HG02610 (cell line): ENCODE results near the gene UPK3A.

Source experiments
- ATAC-seq: cut with Tn5 transposase; IDR thresholded peaks from one replicate; pipeline ENCODE4 v1.9.1; 2021; ENCODE audit warnings: mild to moderate bottlenecking, moderate library complexity; ENCODE audit not compliant: unreplicated experiment

The UPK3A gene

GRCh38 chr22:45308391-45308956, 23.7 kb downstream of the UPK3A start:
- no peak for ATAC-seq

GRCh38 chr22:45308957-45309421, 24.2 kb downstream of the UPK3A start:
- no peak for ATAC-seq

DNA sequence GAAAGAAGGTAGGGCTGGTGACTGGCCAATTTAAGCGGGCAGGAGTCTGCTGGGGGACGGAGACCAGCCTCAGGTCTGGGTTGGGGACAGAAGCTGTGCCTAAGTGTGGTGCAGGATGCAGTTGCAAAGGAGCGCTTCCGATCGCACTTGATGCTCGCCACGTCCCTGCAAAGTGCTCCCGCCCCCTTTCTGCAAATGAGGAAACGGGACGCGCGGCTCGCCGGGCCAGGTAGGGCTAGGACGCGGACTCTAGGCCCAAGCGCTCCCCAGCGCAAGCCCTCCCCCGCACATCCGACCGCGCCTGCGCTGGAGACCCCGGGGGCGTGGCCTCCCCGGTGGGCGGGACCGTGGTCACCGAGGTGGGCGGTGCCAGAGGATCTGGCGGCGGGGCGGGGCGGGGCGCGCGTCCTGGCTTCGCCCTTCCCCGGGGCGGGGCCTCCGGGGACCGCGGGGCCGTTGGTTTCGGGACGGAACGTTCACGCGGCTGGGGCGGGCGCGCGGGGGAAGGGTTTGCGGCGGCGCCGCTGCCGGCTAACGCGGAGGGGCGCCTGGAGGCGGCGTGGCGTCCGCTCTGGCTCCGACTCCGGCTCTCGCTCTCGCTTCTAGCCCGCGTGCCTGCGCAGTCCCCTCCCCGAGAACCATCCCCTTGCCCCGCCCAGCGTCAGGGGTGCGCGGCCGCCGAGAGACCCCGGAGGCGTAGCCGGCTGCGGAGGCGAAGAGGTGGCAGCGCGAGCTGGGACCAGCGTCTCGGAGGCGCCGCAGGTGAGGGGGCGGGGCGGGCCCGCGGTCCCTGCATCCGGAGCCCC, 24.9 kb downstream of the UPK3A start, which contains the start of gene FAM118A:
Gene FAM118A, plus strand, starts transcription at position 513 of the 806 bp plus-strand sequence. CDS start 12,446 bp downstream, outside the sequence.
- ATAC-seq = peak; percentile 74

DNA sequence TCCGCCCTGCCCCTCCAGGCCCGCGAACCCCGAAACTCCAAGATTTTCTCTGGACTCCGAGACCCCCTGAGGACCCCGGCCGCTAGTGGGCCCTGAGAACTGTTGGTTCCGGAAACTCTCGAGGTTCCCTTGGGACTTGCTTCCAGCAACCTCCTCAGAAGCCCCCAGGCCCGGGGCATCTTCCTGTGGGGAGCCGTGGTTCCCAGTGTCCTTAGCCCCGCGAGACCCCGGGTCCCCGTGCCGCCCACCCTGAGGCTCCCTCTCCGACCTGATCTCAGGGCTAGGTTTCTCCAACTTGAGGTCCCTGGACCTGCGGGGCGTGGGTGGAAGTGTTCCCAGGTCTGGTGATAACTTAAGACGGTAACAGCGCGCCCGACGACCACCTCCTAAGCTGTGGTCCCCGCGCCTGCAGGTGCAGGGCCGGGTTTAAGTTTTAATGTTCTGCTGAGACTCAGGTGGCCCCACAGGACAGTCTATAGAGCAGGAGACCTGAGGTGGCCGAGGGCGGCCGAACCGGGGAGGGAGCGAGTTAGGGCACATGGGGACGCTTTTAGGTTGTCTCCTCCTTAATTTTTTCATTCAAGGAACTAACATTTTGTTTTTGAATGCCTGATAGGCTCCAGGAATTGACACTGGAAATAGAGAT, 25.7 kb downstream of the UPK3A start:
- no peak for ATAC-seq

DNA sequence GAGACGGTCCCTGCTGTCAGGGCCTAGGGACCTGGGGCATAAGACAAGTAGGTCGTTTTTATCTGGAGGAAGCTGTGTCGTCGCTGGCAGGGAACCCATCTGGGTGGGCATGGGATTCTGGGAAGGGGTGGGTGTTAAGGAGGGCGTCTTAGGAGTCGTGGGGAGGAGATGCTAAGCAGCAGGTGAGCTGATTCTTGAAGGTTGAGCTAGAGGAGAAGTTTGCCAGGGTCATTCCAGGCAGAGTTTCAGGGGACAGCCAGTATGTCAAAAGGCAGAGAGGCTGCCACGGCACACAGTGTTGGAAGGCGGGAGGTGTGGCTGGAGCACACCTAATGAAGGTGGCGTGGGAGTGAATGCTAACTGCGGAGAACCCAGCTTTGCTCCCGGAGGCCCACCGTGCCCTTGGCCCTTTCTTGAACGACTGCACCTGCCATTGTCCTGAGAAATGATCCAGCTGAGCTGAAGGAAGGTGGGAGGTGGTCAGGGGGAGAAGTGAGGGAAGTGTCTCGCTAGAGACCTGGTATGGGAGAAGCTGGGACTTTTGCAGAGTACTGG, 26.3 kb downstream of the UPK3A start:
- ATAC-seq = no peak

- no peak for ATAC-seq
Observed at GRCh38 chr22:45312415-45312814, 27.7 kb downstream of the UPK3A start.

DNA sequence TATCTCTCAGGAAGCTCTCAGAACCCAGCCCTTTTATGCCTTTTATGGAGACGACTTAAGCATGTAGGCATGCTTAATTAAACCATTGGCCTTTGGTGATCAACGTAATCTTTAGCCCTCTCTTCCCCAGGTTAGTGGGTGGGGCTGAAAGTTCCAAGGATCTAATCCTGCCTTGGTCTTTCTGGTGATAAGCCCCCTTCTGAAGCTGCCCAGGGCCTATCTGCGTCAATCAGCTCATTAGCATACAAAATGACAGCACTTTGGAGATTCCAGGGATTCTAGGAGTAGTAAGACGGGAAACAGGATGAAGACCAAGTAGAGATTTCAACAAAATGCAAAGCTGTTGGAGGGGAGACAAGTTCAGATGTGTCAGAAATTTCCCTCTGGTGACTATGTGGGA, 28.1 kb downstream of the UPK3A start:
- ATAC-seq = no peak

GRCh38 chr22:45314054-45314721, 29.4 kb downstream of the UPK3A start:
- no peak for ATAC-seq

GRCh38 chr22:45314786-45315185, 30.0 kb downstream of the UPK3A start:
- ATAC-seq = no peak

DNA sequence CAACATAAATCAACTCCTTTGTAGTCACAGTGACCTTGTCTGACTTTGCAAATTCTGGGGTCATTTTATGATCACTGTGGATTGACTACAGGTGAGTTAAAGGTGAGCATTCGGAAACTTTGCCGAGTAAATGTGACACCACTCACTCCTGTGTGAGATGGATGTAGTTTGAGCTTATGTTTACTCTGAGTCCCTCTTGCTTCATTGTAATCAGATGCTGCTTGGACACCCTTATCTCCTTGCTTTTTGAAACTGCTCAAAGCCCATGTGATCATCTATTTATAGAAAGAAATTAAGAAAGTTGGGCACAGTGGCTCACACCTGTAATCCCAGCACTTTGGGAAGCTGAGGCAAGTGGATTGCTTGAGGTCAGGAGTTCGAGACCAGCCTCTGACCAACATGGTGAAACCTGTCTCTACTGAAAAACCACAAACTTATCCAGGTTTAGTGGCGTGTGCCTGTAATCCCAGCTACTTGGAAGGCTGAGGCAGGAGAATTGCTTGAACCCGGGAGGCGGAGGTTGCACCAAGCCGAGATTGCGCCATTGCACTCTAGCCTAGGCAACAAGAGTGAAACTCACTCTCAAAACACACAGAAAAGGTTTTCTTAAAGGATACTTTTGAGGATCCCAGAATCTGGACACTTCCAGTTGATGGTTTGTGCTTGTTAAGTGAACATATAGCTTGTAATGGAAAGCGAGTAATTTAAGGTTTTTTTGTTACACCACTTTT, 32.2 kb downstream of the UPK3A start:
- no peak for ATAC-seq

- no peak for ATAC-seq
Observed at GRCh38 chr22:45317551-45318167, 32.9 kb downstream of the UPK3A start.

DNA sequence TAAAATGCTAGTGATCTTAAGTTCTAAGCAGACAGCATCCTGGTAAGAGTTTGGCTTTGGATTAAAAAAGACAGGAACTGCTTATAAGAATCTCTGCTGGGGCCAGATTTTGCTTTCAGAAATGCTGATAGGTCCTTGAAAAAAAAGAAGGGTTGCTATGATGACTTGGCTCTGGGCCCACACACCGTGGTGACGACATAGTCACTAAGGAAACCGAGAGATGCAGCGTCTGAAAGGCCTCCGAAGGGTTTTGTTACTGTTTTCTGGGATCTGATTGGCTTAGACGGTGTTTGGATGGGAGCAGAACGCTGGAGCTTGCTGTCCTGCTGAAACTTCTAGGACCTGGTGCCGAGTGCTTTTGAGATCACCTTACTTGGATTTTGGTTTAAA, 33.4 kb downstream of the UPK3A start:
- ATAC-seq = peak; percentile 35

GRCh38 chr22:45318558-45319323, 34.0 kb downstream of the UPK3A start:
- ATAC-seq = peak; percentile 52

GRCh38 chr22:45319324-45319685, 34.6 kb downstream of the UPK3A start:
- no peak for ATAC-seq

DNA sequence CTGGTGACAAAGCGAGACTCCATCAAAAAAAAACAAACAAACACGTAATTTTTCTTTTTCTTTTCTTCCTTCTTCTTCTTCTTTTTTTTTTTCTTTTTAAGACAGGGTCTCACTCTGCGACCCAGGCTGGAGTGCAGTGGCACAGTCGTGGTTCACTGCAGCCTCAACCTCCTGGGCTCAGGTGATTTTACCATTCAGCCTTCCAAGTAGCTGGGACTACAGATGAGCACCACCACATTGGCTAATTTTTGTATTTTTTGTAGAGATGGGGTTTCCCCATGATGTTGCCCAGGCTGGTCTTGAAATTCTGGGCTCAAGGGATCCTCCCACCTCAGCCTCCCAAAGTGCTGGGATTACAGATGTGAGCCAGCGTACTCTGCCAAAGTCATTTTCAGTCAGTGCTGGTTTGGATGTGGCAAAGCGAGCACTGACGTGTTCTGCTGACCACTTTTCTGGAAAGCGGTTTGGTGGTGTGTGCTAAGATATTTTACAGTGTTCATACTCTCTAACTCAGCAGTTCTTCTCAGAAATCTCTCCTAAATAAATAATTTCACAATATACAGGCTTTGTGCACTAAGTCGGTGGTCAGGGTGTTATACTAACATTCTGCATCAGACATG, 35.7 kb downstream of the UPK3A start:
- no peak for ATAC-seq

GRCh38 chr22:45321827-45322226, 37.1 kb downstream of the UPK3A start:
- ATAC-seq = no peak

GRCh38 chr22:45322873-45323525, 38.2 kb downstream of the UPK3A start:
- no peak for ATAC-seq

GRCh38 chr22:45323695-45324094, 38.9 kb downstream of the UPK3A start:
- ATAC-seq = no peak
